ENCODE data around the gene WWOX. TPM values are rescaled to one million over a fixed set of nuclear protein-coding genes. Genes with fewer than 3 reads are reported as not detected.

WWOX gene
- polyA plus RNA-seq, 2 of the 4 experiments (the other 2 are of a cell fraction), result 16.0 to 17.2 TPM

GRCh38 chr16:78984324-78984723 lies 884.9 kb downstream of the WWOX start:
- Histone ChIP-seq H3K4me3 (no peak overlapping the region), H3K27ac (no peak overlapping the region), H3K9me3 (no peaks in the 10 kb centered on the region), H3K4me1 (no peaks in the 10 kb centered on the region), H3K4me2 (no peak overlapping the region)
- DNase-seq (ENCODE audit: low read depth in 1 of 2, low spot score in 1 of 2) (peak in 1 of 2 experiments; percentile 17), FAIRE-seq (no peak), ATAC-seq (no peak)
- TF ChIP-seq TP53 (CRISPR knock-in tag; IDR thresholded peaks at IDR 0.05) (no peak), POLR2A (IDR thresholded peaks at IDR 0.05; ENCODE audit: low read length) (no peak), PHF8 (IDR thresholded peaks at IDR 0.05; ENCODE audit: borderline replicate concordance, low read depth) (no peak), RAD21 (conservative IDR thresholded peaks at IDR 0.05 in 1 of 2, IDR thresholded peaks at IDR 0.05 in 1 of 2) (no peak), BHLHE40 (IDR thresholded peaks at IDR 0.05; ENCODE audit: low read depth, low read length) (no peak), HOXB13 (CRISPR knock-in tag; IDR thresholded peaks at IDR 0.05; ENCODE audit: low read depth) (no peak), NPAS2 (CRISPR knock-in tag; IDR thresholded peaks at IDR 0.05; ENCODE audit: borderline replicate concordance) (no peak), HOXB5 (CRISPR knock-in tag; IDR thresholded peaks at IDR 0.05) (no peak), TFCP2L1 (CRISPR knock-in tag; IDR thresholded peaks at IDR 0.05) (no peak)
- POLR2A ChIA-PET, result interaction anchor here (0.6 kb wide), 1 partner anchor 1093 kb away, joined by 4 read pairs; no protein-coding TSS in a partner anchor
- CTCF ChIA-PET, result no interaction called here
- WGBS (ENCODE audit: missing lambda C conversion rate), result 24% methylated on average over 3 of the region's 3 CpGs

DNA sequence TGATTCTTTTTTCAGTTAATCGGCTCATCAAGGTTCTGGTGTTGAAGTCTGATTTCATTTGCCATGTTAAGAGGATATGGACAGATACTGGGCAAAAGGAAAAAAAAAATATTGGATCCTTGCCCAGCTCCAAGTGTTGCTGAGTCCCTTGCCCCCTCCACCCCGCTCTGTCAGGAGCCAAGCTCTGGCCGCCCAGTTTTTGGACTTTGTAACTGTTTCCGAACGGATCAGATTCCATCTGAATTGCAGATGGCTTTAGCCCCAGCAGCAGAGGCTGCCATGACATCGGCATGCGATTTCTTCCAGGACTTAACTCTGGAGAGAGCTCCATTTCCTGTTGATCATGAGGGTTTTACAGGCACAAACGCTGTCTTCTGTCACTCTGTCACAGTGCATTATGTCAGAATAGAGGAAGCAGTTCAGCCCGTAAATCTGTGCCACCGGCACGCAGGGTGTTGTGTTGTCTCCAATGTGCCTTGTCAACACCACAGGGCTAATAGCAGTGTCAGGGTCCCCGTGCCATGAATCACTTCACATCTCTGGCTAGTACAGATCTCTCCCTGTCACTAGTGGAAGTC lies 885.5 kb downstream of the WWOX start:
- H3K4me3 ChIP-seq, result no peak overlapping the region
- ChIA-PET CTCF (no interaction called here), POLR2A (no interaction called here)
- H3K27ac ChIP-seq, result no peak overlapping the region
- WGBS (ENCODE audit: missing lambda C conversion rate), result 42% methylated on average over 9 of the region's 12 CpGs
- no peaks in the 10 kb centered on the region for H3K9me3 ChIP-seq
- DNase-seq (ENCODE audit: low read depth in 1 of 2, low spot score in 1 of 2), result no peak
- H3K4me2 ChIP-seq, result no peak overlapping the region
- H3K4me1 ChIP-seq, result no peaks in the 10 kb centered on the region
- TF ChIP-seq POLR2AphosphoS2 (conservative IDR thresholded peaks at IDR 0.05; ENCODE audit: low read length) (no peak), HES2 (IDR thresholded peaks at IDR 0.05) (no peak), RFX5 (IDR thresholded peaks at IDR 0.05) (no peak), BCL3 (IDR thresholded peaks at IDR 0.05) (no peak), CHD4 (IDR thresholded peaks at IDR 0.05; ENCODE audit: borderline replicate concordance) (no peak), GATA3 (IDR thresholded peaks at IDR 0.05; ENCODE audit: borderline replicate concordance) (no peak), HDAC2 (IDR thresholded peaks at IDR 0.05) (no peak), MYC (IDR thresholded peaks at IDR 0.05; ENCODE audit: borderline replicate concordance, low read length) (no peak)
- TF ChIP-seq, protein P1, sequence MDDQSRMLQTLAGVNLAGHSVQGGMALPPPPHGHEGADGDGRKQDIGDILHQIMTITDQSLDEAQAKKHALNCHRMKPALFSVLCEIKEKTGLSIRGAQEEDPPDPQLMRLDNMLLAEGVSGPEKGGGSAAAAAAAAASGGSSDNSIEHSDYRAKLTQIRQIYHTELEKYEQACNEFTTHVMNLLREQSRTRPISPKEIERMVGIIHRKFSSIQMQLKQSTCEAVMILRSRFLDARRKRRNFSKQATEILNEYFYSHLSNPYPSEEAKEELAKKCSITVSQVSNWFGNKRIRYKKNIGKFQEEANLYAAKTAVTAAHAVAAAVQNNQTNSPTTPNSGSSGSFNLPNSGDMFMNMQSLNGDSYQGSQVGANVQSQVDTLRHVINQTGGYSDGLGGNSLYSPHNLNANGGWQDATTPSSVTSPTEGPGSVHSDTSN (IDR thresholded peaks at IDR 0.05), result no peak
- TF ChIP-seq, protein P2, sequence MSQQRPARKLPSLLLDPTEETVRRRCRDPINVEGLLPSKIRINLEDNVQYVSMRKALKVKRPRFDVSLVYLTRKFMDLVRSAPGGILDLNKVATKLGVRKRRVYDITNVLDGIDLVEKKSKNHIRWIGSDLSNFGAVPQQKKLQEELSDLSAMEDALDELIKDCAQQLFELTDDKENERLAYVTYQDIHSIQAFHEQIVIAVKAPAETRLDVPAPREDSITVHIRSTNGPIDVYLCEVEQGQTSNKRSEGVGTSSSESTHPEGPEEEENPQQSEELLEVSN (IDR thresholded peaks at IDR 0.05; ENCODE audit: borderline replicate concordance, low read depth), result no peak
- ATAC-seq, result no peak
- no peak for FAIRE-seq

- H3K4me2 ChIP-seq, result no peak overlapping the region
- no peak for TF ChIP-seq CBX2 (IDR thresholded peaks at IDR 0.05; ENCODE audit: borderline replicate concordance, low read depth)
- no peak for TF ChIP-seq ZC3H11A (IDR thresholded peaks at IDR 0.05)
- TF ChIP-seq, protein P3, sequence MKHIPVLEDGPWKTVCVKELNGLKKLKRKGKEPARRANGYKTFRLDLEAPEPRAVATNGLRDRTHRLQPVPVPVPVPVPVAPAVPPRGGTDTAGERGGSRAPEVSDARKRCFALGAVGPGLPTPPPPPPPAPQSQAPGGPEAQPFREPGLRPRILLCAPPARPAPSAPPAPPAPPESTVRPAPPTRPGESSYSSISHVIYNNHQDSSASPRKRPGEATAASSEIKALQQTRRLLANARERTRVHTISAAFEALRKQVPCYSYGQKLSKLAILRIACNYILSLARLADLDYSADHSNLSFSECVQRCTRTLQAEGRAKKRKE (CRISPR knock-in tag; IDR thresholded peaks at IDR 0.05; ENCODE audit: low read depth), result no peak
- no peak for TF ChIP-seq ZNF302 (CRISPR knock-in tag; IDR thresholded peaks at IDR 0.05)
- TF ChIP-seq RCOR1 (IDR thresholded peaks at IDR 0.05; ENCODE audit: low read depth, low read length), result no peak
- TF ChIP-seq JUNB (IDR thresholded peaks at IDR 0.05), result no peak
- no peak for TF ChIP-seq EHMT2 (IDR thresholded peaks at IDR 0.05; ENCODE audit: low read depth)
- TF ChIP-seq MAZ (IDR thresholded peaks at IDR 0.05; ENCODE audit: borderline replicate concordance, low read depth, low read length), result no peak
- no peak for TF ChIP-seq HOXB5 (CRISPR knock-in tag; IDR thresholded peaks at IDR 0.05)
- no peak for TF ChIP-seq HEYL (CRISPR knock-in tag; IDR thresholded peaks at IDR 0.05)
- TF ChIP-seq, protein P4, sequence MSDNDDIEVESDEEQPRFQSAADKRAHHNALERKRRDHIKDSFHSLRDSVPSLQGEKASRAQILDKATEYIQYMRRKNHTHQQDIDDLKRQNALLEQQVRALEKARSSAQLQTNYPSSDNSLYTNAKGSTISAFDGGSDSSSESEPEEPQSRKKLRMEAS (IDR thresholded peaks at IDR 0.05), result no peak
- no peak for TF ChIP-seq ZFP36 (IDR thresholded peaks at IDR 0.05; ENCODE audit: borderline replicate concordance, partially characterized antibody)
- no peak for TF ChIP-seq HOXB13 (CRISPR knock-in tag; IDR thresholded peaks at IDR 0.05; ENCODE audit: low read depth)
- TF ChIP-seq JUN (IDR thresholded peaks at IDR 0.05), result no peak
Measured at GRCh38 chr16:78985716-78986605, 886.5 kb downstream of the WWOX start.

More at GRCh38 chr16:78985716-78986605, 886.5 kb downstream of the WWOX start:
- FAIRE-seq, result no peak
- no peaks in the 10 kb centered on the region for H3K4me1 ChIP-seq
- no peak overlapping the region for H3K27ac ChIP-seq
- no peaks in the 10 kb centered on the region for H3K9me3 ChIP-seq
- ChIA-PET CTCF (no interaction called here), POLR2A (no interaction called here)
- 46% methylated on average over 13 of the region's 13 CpGs for WGBS (ENCODE audit: missing lambda C conversion rate)
- DNase-seq (ENCODE audit: low read depth in 1 of 2, low spot score in 1 of 2), result no peak
- H3K4me3 ChIP-seq, result no peak overlapping the region
- no peak for ATAC-seq
